GM19372 (cell line): ENCODE data around the gene POLR2I.

Source experiments
- ATAC-seq: cut with Tn5 transposase; IDR thresholded peaks from one replicate; pipeline ENCODE4 v1.9.1; 2021; ENCODE audit warnings: mild to moderate bottlenecking, low read depth, moderate library complexity; ENCODE audit not compliant: unreplicated experiment

The POLR2I gene

GRCh38 chr19:36114721-36115452 lies at the start of gene POLR2I:
TSS of gene POLR2I (minus strand) at chr19:36114875. CDS start at chr19:36114856, 19 bp downstream.
- ATAC-seq, result peak; percentile 83

- no peak for ATAC-seq
These were observed 49.1 kb upstream of the POLR2I start for GRCh38 chr19:36163813-36164212.

GRCh38 chr19:36160821-36161596 lies 46.3 kb upstream of the POLR2I start:
- no peak for ATAC-seq

GRCh38 chr19:36153126-36153525 lies 38.5 kb upstream of the POLR2I start:
- no peak for ATAC-seq

- no peak for ATAC-seq
These were observed 37.8 kb upstream of the POLR2I start, which contains the start of gene COX7A1 for GRCh38 chr19:36152352-36153091. TSS of gene COX7A1 (minus strand) at chr19:36152447. CDS start at chr19:36152407, 40 bp downstream.

- no peak for ATAC-seq
These were observed 37.3 kb upstream of the POLR2I start for GRCh38 chr19:36152019-36152351.

- ATAC-seq, result no peak
These were observed 36.7 kb upstream of the POLR2I start for GRCh38 chr19:36151144-36152018.

GRCh38 chr19:36150586-36150985 lies 35.9 kb upstream of the POLR2I start:
- ATAC-seq, result no peak

- no peak for ATAC-seq
These were observed 35.2 kb upstream of the POLR2I start for GRCh38 chr19:36149673-36150406.

- no peak for ATAC-seq
These were observed 29.9 kb upstream of the POLR2I start for GRCh38 chr19:36144624-36145023.

- no peak for ATAC-seq
These were observed 27.8 kb upstream of the POLR2I start for GRCh38 chr19:36142496-36142895.

- no peak for ATAC-seq
These were observed 27.4 kb upstream of the POLR2I start for GRCh38 chr19:36142046-36142445.

GRCh38 chr19:36141039-36141927 lies 26.6 kb upstream of the POLR2I start:
- no peak for ATAC-seq

- no peak for ATAC-seq
These were observed 25.8 kb upstream of the POLR2I start for GRCh38 chr19:36140304-36141038.

- peak; percentile 84 for ATAC-seq
These were observed 25.0 kb upstream of the POLR2I start, which contains the start of gene CAPNS1 for GRCh38 chr19:36139473-36140303. TSS of gene CAPNS1 (plus strand) at chr19:36140066. CDS start at chr19:36141012, 946 bp downstream.

- no peak for ATAC-seq
These were observed 24.4 kb upstream of the POLR2I start for GRCh38 chr19:36139120-36139472.
